HG03520 (cell line): ENCODE results near the gene KAZN.
"Not testable (repeated sequence)": the region's sequence is repeated elsewhere in the genome, so short reads cannot be mapped to it uniquely, and the experiment has no call there.

ENCODE experiments used
- ATAC-seq: cut with Tn5 transposase; IDR thresholded peaks from one replicate; pipeline ENCODE4 v1.9.1; 2021; ENCODE audit warnings: mild to moderate bottlenecking, moderate library complexity; ENCODE audit not compliant: unreplicated experiment

The KAZN gene

DNA sequence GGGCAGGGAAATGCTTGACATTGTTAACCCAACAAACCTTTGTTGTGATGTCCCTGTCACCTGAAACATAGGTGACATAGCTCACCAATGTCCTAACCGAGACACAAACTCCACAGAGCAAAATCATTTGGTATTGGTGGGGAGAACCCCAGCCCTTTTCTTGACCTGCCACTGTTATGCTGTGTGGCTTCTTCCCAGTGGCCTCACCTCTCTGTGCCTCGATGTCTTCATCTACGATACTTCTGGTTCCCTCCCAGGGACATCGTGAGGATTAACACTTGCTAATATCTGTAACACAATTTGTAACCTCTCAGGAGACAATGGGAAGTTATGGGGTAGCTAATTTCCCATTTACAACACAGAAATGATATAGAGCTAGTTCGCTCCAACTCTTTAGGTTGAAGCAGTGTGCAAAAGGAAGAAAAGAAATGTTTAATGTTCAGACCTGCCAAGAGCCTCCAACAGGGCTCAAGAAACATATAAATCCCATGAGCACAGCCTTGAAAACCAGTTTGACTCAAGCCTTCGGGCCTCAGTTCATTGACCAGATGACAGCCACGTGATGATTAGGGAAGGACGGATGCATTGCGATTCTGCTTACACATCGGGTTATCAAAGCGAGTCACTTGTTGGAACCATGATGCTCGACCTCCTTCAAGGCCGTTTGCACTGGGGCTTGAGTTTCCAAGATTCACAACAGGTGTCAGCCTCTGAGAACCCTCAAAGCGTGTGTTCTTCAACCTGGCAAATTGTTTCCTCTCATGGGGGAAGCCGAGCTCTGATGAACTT is 517.3 kb downstream of the KAZN start:
- no peak for ATAC-seq

DNA sequence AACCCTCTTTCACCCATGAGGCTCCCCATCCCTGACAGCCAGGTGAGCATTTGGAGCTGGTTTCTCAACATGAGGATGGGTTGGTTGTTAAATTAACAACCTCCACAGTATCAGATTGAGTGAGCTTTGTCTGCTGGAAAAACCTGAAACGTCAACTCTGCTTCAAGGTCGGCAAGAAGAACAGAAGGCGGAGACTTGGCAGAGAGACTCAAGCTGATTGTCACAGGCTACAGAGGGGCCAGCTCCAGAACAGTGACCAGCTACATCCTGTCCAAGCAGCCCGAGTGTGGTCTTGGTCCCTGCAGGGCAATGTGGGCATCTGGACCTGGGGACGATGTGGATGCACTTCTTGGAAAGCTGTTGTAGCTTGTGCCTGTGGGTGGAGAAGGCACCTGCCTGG is 518.5 kb downstream of the KAZN start:
- no peak for ATAC-seq

DNA sequence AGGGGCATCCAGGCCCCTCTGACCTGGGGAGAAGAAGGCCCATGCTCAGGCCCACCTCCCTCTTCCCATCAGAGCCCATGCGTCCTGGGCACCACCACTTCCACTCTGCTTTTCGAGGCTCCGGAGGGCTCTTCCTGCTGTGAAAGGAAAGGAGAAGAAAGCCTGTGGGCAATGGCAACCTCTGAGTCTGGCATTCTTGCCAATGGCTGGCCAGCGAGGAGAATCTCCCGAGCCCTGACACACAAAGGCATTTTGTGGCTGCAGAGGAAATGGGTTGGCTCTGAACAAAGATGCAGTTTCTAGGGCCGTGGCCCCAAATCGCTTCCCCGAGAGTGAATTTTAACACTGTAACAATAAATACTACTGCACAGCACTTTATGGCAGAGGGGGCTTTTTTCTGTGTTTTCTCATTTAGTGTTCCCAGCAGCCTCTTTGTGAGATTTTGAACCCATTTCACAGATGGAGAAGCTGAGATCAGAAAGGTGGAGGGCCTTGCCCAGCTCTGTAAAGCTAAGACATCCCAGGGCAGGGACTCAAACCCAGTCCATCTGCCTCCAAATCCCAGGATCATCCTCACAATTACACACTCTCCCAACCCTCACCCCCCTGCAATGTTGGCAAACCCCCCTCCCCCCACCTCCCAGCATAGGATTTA is 519.3 kb downstream of the KAZN start:
- no peak for ATAC-seq

DNA sequence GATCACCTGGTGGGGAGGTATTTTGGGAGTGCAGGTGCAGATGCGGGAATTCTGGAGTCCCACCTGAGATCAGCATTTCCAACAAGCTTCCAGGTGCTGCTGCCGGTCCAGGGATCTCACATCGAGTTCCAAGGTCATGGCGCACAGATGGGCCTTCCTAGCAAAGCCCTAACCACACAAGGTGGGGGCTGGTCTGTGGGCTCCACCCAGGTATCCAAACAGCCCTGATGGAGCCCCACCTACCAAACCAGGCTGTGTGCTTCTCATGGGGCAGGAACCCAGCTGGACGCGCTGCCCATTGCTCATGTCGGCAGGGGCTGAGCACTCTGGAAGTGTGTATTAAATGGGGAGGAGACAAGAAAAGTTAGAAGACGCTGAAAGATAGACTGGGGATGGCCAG is 520.1 kb downstream of the KAZN start:
- no peak for ATAC-seq

DNA sequence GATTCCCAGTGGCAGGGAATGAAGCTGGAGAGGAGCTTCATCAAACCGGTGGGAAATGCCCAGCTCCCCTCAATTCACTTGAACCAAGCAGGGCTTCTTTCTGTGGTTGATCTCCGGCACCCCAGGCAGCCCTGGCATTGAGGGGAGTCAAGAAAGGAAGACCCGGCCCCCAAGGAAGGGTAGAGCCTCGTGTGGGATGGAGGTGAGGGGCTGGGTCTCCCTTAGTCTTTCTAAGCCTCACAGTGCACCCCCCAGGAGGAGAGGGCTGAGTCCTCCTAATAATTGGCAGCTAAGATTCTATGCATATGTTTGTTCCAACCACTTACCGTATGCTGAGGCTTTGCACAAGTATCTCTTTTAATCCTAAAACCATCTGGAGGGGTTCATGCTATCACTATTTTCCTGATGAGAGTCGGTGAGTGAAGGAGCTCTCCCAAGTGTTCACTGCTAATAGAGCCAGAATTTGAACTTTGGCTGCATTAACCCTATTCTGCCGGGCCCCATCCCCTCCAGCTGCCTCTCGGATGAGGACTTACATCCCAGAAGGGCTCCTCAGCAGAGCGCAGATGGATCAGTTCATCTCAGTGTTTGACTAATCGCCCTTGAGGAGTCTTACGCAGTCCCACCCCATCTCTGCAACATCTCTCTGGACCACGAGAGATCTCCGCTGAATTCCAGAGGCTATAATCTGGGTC is 521.9 kb downstream of the KAZN start:
- ATAC-seq = no peak

DNA sequence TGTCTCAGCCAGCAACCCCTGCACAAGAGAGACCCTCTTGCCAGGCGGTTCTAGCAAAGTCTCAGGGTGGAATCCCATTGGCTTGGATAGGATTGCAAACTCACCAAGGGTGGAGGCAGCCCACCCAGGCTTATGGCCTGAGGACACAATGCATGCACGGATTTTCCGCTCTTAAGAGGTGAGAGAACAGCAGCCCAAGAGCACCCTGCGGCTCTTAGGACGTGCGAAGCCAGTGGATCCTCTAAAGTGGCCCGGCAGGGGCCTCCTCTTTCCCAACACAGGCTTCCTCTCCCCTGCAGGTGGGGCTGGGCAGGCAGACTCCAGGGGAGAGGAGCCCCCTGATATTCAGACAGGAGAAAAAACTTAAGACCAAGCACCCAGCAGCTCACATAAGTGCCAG is 523.8 kb downstream of the KAZN start:
- no peak for ATAC-seq

DNA sequence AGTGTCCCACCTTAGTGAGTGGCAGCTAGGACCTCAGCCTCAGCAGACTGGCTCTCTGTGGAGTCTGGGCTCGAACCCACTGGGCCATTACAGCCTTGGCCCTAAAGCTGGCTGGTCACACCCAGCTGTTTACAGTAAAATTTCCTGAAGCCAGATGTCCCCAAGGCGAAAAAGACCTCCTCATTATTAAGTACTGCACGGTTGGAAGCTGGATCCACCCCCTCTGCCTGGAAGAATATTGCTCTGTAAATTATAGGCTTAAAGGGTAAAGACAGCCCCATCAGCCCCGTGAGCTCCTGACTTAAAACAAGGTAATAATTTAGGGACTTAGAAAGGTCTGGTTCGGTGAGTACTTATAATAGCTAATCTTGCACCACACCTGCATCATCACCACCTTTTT is 524.8 kb downstream of the KAZN start:
- ATAC-seq = no peak

DNA sequence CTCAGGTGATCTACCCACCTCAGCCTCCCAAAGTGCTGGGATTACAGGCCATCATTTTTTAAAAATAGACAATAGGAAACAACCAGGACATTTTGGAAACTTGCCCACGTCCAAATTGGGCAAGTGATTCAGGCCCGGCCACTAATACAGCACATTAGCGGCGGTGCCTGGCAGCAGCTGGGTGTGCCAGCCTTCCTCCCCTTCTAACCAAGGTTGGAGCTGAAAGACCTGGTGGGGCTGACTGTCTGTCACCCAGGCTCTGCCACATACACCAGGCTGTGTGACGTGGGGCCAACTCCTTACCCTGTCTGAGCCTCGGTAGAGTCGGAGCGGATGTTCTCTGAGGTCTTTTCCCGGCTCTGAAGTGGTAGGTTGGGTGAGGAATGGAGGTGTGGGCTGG is 525.4 kb downstream of the KAZN start:
- ATAC-seq = no peak

DNA sequence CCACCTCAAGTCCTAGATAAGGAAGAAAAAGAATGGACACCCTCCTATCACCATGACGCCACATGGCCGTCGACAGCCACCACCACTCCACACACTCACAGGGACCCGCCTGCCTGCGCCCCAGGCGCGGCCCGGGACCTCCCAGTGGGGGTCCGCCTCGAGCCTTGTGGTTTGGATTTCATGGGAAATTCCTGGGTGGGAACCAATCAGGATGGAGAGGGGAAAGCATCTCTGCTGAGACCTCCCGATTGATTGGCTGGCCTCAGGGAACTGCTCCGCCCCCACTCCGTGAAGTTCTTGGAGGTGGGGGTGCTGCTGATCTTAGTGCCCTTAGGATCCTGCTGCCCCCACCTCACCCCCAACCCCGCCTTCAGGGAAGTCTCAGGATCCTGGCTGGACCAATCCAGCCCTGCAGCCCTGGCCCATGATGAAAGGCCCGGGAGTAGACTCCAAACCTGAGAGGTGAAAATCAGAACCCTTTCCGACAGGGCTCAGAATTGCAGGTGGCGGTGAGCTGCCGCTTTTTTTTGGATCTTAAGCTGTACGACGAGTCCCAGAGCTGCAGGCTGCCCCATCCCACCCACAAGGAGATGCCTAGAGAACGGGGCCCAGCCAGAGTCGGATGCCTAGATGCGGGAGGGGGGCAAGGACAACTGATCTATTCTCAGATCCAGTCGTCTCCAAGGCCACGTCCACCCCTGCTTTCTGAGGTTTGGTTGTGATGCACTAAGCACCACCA is 526.0 kb downstream of the KAZN start:
- no peak for ATAC-seq

DNA sequence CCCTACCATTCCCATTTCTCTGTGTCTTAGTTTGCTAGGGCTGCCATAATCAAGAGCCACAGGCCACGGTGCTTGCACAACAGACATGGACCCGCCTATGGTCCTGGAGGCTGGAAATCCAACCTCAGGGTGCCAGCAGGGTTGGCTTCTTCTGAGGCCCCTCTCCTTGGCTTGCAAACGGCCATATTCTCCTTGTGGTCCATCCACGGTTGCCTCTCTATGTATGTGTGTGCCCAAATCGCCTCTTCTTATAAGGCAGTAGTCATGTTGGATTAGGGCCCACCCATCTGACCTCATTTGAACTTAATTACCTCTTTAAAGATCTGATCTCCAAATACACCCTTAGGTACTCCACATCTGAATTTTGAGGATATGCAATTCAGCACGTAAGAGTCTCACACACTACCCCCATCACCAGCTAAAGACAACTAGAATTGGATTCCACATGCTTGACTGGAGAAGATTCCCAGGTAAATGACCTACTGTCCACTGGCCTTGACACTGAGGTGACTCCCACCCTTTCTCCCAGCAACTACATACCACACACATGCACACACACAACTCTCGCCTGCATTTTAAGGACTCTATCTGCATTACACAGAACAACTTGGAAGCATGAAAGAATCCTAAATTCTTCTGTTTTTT is 526.7 kb downstream of the KAZN start:
- ATAC-seq = no peak

DNA sequence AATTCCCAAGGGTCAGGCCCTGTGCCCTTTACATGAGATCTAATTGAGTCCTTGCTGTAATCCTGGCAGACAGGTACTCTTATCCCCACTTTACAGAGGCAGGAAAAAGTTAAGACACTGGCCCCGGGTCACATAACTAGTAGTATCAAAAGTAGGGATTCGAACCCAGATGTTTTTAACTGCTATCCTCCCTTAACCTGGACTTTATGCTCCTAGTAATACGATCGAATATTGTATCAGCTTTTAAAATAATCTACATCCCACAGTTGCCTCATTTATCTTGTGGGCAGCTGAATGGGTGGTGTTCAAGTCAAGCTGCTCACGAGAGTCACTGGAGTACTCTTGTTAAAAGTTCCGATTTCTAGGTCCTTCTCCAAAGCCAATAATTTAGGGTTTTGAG is 529.6 kb downstream of the KAZN start:
- no peak for ATAC-seq

DNA sequence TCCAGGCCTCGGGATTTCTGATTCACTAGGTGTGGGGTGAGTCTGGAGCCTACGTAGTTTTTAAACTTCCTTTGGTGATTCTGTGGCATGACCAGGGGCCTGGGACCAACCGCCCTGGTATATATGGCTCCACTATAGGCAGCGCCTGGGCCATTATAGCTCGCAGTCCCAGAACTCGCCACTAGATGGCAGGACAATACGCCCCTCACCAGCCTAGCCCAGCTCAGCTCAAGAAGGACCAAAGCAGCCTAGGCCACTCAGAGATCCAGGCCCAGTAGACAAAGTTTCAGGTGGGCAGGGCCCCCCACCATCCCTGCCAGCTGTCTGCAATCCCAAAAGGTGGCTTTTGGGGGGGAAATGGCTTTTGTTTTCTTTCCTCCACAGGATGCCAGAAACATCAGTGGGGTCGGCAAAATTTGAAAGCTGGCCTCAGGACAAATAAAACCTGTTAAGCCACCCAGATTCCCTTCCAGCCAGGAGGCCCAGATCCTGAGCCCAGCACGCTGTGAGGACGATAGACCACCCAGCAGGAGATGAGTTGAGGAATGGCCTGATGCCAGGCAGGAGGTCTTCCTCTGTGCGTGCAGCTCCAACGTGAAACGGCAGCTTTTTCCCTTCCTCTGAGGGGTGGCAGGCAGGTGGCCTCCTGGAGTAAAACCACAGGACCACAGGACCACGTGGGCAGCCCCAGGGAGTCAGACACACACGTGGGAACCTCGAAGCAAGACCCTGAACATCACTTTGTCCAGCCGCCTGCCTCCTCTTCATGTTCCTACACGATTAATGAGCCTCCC is 530.2 kb downstream of the KAZN start:
- no peak for ATAC-seq

DNA sequence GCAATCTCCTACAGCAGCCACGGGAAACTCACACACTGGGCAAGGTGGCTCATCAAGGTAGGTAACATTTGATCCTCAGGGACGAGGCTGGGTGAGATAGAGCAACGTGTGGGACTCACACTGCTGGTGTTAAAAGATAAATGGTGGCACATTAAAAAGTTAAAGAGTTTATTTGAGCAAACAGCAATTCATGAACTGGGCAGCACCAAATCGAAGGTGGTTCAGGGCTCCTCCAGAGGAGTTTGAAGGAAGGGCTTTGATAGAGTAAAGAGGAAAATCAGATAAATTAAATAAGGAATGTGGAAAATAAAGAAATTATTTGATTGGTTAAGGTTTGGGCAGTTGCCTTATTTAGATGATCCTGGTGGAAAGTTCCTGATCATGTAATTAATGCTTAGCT is 531.5 kb downstream of the KAZN start:
- no peak for ATAC-seq

DNA sequence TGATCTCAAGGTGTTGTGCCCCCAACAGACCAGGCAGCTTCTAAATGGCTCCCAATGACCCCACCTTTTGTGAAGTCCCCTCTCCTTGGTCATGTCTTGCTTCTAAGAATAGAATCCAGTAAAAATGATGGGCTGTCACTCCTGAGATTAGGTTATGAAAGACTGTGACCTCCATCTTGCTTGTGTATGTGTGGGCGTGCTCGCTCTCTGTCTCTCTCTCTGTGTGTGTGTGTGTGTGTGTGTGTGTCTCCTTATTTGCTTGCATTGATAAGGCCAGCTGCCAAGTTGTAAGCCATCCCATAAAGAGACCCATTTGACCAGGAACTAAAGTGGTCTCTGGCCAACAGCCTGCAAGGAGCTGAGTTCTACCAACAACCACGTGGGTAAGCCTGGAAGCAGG is 532.1 kb downstream of the KAZN start:
- ATAC-seq = no peak

DNA sequence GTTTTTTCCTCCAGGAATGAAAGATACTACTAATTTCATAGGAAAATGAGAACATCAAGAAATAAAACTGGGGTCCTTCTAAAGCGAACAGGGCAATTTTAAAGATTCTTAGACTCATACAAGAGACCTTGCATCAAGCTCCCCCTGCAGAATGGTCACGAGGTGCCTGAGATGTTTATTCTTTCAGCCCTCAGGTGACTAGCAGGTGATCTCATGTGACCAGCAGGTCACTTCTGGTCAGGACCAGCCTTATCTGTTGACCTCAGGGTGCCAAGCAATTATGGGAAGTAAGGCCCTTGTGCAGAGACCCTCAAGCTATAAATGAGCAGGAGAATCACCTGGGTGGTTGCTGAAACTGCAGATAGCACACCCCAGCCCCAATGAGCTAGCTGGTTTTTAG is 534.5 kb downstream of the KAZN start:
- ATAC-seq = no peak

DNA sequence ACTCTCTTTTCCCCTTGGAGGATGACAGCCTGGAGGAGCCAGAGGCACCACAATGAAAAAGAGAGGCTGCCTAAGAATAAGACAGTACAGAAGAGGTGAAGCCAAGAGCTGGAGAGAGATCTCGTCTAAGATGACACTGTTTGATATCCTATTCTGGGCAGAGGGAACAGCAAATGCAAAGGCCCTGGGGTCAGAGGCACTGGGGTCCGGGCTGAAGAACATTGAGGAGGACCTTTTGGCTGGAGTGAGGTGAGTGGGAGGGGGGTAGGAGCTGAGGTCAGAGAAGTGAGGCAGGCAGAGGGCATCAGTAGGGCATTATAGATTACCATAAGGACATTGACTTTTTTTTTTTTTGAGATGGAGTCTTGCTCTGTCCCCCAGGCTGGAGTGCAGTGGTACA is 535.8 kb downstream of the KAZN start:
- no peak for ATAC-seq

DNA sequence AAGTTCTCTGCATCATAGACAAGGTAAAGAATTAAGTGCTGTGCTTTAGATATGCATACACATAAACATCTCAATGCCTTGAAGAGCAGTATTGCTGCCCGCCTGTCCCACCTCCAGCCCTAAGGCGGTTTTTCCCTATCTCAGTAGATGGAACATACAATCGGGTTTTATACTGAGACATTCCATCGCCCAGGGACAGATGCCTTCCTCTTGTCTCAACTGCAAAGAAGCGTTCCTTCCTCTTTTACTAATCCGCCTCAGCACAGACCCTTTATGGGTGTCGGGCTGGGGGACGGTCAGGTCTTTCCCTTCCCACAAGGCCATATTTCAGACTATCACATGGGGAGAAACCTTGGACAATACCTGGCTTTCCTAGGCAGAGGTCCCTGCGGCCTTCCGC is 537.1 kb downstream of the KAZN start:
- not testable (repeated sequence) for ATAC-seq

DNA sequence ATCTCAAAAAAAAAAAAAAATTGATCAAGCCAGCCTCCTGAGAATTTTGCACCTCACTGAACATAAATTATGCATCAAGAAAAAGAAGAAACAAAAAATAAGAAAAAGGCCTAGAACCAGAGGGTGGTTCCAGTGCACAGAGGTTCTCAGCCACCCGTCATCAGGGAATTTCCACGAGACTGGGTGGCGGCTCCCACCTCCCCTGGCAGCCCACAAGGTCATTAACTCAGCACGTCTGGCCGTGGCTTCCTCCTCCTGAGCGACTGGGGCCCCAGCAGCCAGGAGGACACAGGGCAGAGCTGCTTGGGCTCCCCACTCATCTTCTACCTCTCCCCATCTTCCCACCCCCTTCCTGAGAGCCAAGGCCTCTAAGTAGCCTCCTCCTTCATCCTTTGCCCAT is 539.3 kb downstream of the KAZN start:
- ATAC-seq = no peak

DNA sequence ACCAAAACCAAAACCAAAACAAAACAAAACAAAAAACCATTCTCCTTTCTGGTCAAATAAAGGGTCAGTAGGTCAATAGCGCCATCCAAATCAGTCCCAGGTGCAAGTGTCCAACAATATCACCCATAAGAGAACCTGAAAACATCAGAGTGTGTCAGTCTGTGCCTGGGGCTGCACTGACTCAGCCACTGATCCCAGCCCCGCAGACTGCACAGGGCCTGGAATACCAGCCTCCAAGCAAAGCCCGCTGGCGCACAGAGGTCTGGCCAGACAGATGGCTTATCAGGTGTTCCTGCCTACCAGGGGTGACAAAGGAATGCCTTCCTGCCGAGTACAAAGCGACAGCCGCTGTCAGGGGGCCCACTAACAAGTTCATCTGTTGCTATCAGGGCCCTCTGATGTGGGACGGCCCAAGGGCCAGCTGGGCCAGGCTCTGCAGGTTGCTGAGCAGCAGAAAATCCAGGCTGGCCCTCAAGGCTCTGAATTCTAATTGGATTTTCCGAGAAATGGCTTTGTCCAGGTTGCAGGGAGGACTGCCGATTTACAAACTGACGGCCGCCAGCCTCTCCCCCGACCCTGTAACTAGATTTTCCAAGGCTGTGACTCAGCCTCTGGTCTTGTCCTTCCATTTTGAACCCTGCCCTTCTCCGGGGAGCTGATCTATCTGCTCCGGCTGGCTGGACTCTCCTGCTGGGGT is 541.3 kb downstream of the KAZN start:
- ATAC-seq = no peak
